GM18858 (cell line): ENCODE measurements around the gene BRSK2.
"Not testable (repeated sequence)": the region's sequence is repeated elsewhere in the genome, so short reads cannot be mapped to it uniquely, and the experiment has no call there.

Source experiments
- ATAC-seq: cut with Tn5 transposase; IDR thresholded peaks from one replicate; pipeline ENCODE4 v1.9.1; 2021; ENCODE audit not compliant: unreplicated experiment

Gene BRSK2

GRCh38 chr11:1433568-1433967 is 43.8 kb downstream of the BRSK2 start:
- ATAC-seq = no peak

GRCh38 chr11:1433977-1434640 is 44.4 kb downstream of the BRSK2 start:
- ATAC-seq = no peak

GRCh38 chr11:1435479-1435819 is 45.7 kb downstream of the BRSK2 start:
- not testable (repeated sequence) for ATAC-seq

- ATAC-seq = no peak
These were observed 46.2 kb downstream of the BRSK2 start for GRCh38 chr11:1435820-1436467.

- no peak for ATAC-seq
These were observed 46.8 kb downstream of the BRSK2 start for GRCh38 chr11:1436468-1437039.

- ATAC-seq = no peak
These were observed 47.8 kb downstream of the BRSK2 start for GRCh38 chr11:1437500-1437899.

- no peak for ATAC-seq
These were observed 48.7 kb downstream of the BRSK2 start for GRCh38 chr11:1438261-1438966.

GRCh38 chr11:1438967-1439330 is 49.2 kb downstream of the BRSK2 start:
- ATAC-seq = no peak

- ATAC-seq = no peak
These were observed 49.6 kb downstream of the BRSK2 start for GRCh38 chr11:1439341-1439740.

GRCh38 chr11:1440066-1440465 is 50.3 kb downstream of the BRSK2 start:
- ATAC-seq = no peak

GRCh38 chr11:1440496-1440895 is 50.8 kb downstream of the BRSK2 start:
- no peak for ATAC-seq

GRCh38 chr11:1442163-1442562 is 52.4 kb downstream of the BRSK2 start:
- no peak for ATAC-seq

- no peak for ATAC-seq
These were observed 53.2 kb downstream of the BRSK2 start for GRCh38 chr11:1442807-1443366.

GRCh38 chr11:1443737-1444136 is 54.0 kb downstream of the BRSK2 start:
- no peak for ATAC-seq

- no peak for ATAC-seq
These were observed 54.6 kb downstream of the BRSK2 start for GRCh38 chr11:1444321-1444720.

- no peak for ATAC-seq
These were observed 55.2 kb downstream of the BRSK2 start for GRCh38 chr11:1444823-1445422.

- no peak for ATAC-seq
These were observed 56.2 kb downstream of the BRSK2 start for GRCh38 chr11:1445741-1446445.

GRCh38 chr11:1446623-1447022 is 56.9 kb downstream of the BRSK2 start:
- no peak for ATAC-seq

GRCh38 chr11:1447845-1448825 is 58.4 kb downstream of the BRSK2 start:
- ATAC-seq = no peak

GRCh38 chr11:1448882-1449281 is 59.1 kb downstream of the BRSK2 start:
- no peak for ATAC-seq
